ENCODE data around the gene LYL1.

LYL1 gene

GRCh38 chr19:13056052-13056660 is 46.5 kb downstream of the LYL1 start:
- Histone ChIP-seq H3K27me3 (replicated peaks; ENCODE audit: control insufficient read depth, insufficient read depth, low read length, poor library complexity, severe bottlenecking) (no peaks in the 10 kb centered on the region), H3K36me3 (ENCODE audit: control insufficient read depth, insufficient read depth, low read length) (no peaks in the 10 kb centered on the region), H3K4me1 (ENCODE audit: control insufficient read depth, insufficient read depth, low read length, poor library complexity, severe bottlenecking) (no peaks in the 10 kb centered on the region), H3K27ac (ENCODE audit: insufficient read depth, low read length, poor library complexity, severe bottlenecking) (no peak overlapping the region), H3K9me3 (ENCODE audit: control insufficient read depth, low read length) (no peaks in the 10 kb centered on the region), H3K4me3 (ENCODE audit: insufficient read depth, low read depth, low read length, poor library complexity, severe bottlenecking) (no peak overlapping the region)
- DNase-seq: no peak

- Histone ChIP-seq H3K4me3 (ENCODE audit: insufficient read depth, low read depth, low read length, poor library complexity, severe bottlenecking) (no peak overlapping the region), H3K27ac (ENCODE audit: insufficient read depth, low read length, poor library complexity, severe bottlenecking) (no peak overlapping the region)
- DNase-seq: no peak
Measured at GRCh38 chr19:13055213-13056051, 47.2 kb downstream of the LYL1 start.

DNA sequence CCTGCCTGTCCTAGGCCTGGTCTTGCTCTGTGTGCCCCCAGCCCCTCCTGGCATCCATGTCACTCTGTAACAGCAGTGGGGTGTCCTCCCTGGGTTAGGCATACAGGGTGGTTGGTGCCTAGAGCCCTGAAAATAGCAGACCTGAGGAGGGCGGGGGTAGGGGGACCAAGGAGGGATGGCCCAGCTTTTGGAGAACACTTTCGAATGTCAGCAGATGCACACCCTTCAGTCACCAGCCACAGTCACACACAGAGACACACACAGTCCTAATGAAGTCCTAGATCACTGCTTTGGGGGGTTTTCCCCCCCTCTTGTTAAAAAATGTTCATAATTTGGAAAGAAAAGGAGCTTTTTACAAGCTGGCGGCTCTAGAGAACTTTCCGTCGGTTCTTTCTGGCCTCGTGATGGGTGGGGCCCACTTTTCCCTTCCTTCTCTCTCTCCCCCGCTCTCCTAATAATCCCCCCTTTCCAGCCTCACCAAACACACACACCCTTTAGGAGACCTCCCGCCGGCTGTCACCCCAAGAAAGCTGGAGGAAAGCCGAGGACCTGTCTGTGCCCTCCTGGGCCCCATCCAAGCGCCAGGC is 47.9 kb downstream of the LYL1 start:
- Histone ChIP-seq H3K36me3 (ENCODE audit: control insufficient read depth, insufficient read depth, low read length) (no peaks in the 10 kb centered on the region), H3K4me3 (ENCODE audit: insufficient read depth, low read depth, low read length, poor library complexity, severe bottlenecking) (no peak overlapping the region), H3K9me3 (ENCODE audit: control insufficient read depth, low read length) (no peaks in the 10 kb centered on the region), H3K4me1 (ENCODE audit: control insufficient read depth, insufficient read depth, low read length, poor library complexity, severe bottlenecking) (no peaks in the 10 kb centered on the region), H3K27me3 (replicated peaks; ENCODE audit: control insufficient read depth, insufficient read depth, low read length, poor library complexity, severe bottlenecking) (no peaks in the 10 kb centered on the region), H3K27ac (ENCODE audit: insufficient read depth, low read length, poor library complexity, severe bottlenecking) (no peak overlapping the region)
- no peak for DNase-seq

More at GRCh38 chr19:13055213-13056051, 47.2 kb downstream of the LYL1 start:
- Histone ChIP-seq H3K9me3 (ENCODE audit: control insufficient read depth, low read length) (no peaks in the 10 kb centered on the region), H3K36me3 (ENCODE audit: control insufficient read depth, insufficient read depth, low read length) (no peaks in the 10 kb centered on the region), H3K4me1 (ENCODE audit: control insufficient read depth, insufficient read depth, low read length, poor library complexity, severe bottlenecking) (no peaks in the 10 kb centered on the region), H3K27me3 (replicated peaks; ENCODE audit: control insufficient read depth, insufficient read depth, low read length, poor library complexity, severe bottlenecking) (no peaks in the 10 kb centered on the region)

DNA sequence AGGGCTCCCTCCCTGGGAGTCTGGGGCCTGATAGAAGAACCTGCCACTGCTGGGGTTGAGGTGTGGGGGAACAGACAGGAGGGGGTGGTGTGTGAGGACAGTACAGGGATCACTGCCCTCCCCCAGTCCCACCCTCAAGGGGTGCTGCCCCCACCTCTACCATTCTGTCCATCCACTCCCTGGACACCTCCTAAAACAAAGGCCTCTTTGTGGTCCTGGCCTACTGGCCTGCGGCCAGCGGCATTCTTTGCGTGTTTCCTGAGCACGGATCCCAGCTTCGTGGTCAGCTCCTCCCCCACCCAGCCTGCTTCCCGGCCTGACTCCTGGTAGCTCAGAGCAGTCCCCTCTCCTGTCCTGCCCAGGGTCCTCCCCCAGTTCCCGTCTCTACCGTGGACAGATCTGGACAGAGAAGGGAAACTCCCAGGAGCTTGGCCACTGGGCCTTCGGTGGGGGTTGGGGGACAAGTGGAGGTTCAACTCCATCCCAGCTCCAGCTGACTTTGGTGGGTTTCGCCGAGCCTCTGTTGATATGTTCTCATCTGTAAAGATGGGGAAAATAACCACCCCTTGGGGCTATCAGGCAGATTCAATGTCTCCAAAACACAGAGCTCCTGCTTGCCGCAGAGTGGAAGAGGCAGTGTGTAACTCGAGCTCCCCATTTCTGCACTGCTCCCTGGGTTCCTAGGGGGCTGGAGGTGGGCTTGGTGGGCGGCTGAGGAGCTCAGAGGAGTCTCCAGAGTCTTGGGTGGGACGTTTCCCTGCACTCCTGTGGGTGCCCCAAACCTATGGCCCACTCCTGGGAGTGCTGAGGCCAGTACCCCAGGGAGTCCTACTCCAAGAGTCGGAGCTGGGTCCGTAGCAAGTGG is 48.7 kb downstream of the LYL1 start:
- H3K9me3 ChIP-seq (ENCODE audit: control insufficient read depth, low read length): no peaks in the 10 kb centered on the region
- no peaks in the 10 kb centered on the region for H3K27me3 ChIP-seq (replicated peaks; ENCODE audit: control insufficient read depth, insufficient read depth, low read length, poor library complexity, severe bottlenecking)
- H3K27ac ChIP-seq (ENCODE audit: insufficient read depth, low read length, poor library complexity, severe bottlenecking): no peak overlapping the region
- no peaks in the 10 kb centered on the region for H3K4me1 ChIP-seq (ENCODE audit: control insufficient read depth, insufficient read depth, low read length, poor library complexity, severe bottlenecking)
- no peak for DNase-seq
- no peaks in the 10 kb centered on the region for H3K36me3 ChIP-seq (ENCODE audit: control insufficient read depth, insufficient read depth, low read length)
- no peak overlapping the region for H3K4me3 ChIP-seq (ENCODE audit: insufficient read depth, low read depth, low read length, poor library complexity, severe bottlenecking)

GRCh38 chr19:13053238-13053637 is 49.4 kb downstream of the LYL1 start:
- Histone ChIP-seq H3K4me3 (ENCODE audit: insufficient read depth, low read depth, low read length, poor library complexity, severe bottlenecking) (no peak overlapping the region), H3K4me1 (ENCODE audit: control insufficient read depth, insufficient read depth, low read length, poor library complexity, severe bottlenecking) (no peaks in the 10 kb centered on the region), H3K27me3 (replicated peaks; ENCODE audit: control insufficient read depth, insufficient read depth, low read length, poor library complexity, severe bottlenecking) (no peaks in the 10 kb centered on the region)

GRCh38 chr19:13052447-13053175 is 50.0 kb downstream of the LYL1 start:
- no peak for DNase-seq
- no peak overlapping the region for H3K4me3 ChIP-seq (ENCODE audit: insufficient read depth, low read depth, low read length, poor library complexity, severe bottlenecking)
- H3K4me1 ChIP-seq (ENCODE audit: control insufficient read depth, insufficient read depth, low read length, poor library complexity, severe bottlenecking): no peaks in the 10 kb centered on the region
- no peaks in the 10 kb centered on the region for H3K27me3 ChIP-seq (replicated peaks; ENCODE audit: control insufficient read depth, insufficient read depth, low read length, poor library complexity, severe bottlenecking)
- H3K27ac ChIP-seq (ENCODE audit: insufficient read depth, low read length, poor library complexity, severe bottlenecking): no peak overlapping the region
- H3K9me3 ChIP-seq (ENCODE audit: control insufficient read depth, low read length): no peaks in the 10 kb centered on the region
- no peaks in the 10 kb centered on the region for H3K36me3 ChIP-seq (ENCODE audit: control insufficient read depth, insufficient read depth, low read length)

More at GRCh38 chr19:13053238-13053637, 49.4 kb downstream of the LYL1 start:
- Histone ChIP-seq H3K36me3 (ENCODE audit: control insufficient read depth, insufficient read depth, low read length) (no peaks in the 10 kb centered on the region), H3K9me3 (ENCODE audit: control insufficient read depth, low read length) (no peaks in the 10 kb centered on the region), H3K27ac (ENCODE audit: insufficient read depth, low read length, poor library complexity, severe bottlenecking) (no peak overlapping the region)
- DNase-seq: no peak

DNA sequence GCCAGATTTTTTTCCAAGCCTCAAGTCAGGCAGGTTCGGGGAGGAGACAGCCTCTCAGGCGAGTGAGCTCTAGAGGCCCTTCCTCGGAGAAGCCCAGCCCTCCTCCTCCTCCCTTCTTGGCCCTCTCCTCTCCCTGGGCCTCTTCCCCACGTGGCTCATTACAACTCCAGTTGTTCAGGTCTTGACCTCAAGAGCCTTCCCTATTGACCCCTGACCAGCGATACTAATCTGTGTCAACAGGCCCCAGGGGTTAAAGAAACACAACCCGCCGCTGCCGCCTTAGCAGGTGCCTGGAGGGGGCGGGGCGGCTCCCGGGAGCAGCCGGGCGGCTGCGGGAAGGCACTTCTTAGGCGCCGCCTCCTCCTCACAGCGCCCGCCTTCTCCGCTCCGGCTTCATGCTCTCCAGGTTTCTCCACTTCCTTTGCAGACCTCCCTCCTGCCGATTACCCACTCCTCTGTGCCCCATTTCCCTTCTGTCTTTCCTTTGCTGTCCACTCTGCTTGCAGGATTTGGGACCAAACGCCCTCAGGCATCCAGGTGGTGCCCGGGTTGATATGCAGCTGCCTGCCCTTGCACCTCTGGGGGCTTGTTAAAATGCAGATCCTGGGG is 51.0 kb downstream of the LYL1 start:
- Histone ChIP-seq H3K9me3 (ENCODE audit: control insufficient read depth, low read length) (no peaks in the 10 kb centered on the region), H3K4me1 (ENCODE audit: control insufficient read depth, insufficient read depth, low read length, poor library complexity, severe bottlenecking) (no peaks in the 10 kb centered on the region), H3K36me3 (ENCODE audit: control insufficient read depth, insufficient read depth, low read length) (no peaks in the 10 kb centered on the region), H3K27ac (ENCODE audit: insufficient read depth, low read length, poor library complexity, severe bottlenecking) (no peak overlapping the region), H3K27me3 (replicated peaks; ENCODE audit: control insufficient read depth, insufficient read depth, low read length, poor library complexity, severe bottlenecking) (no peaks in the 10 kb centered on the region), H3K4me3 (ENCODE audit: insufficient read depth, low read depth, low read length, poor library complexity, severe bottlenecking) (no peak overlapping the region)
- DNase-seq: no peak

GRCh38 chr19:13050274-13050673 is 52.4 kb downstream of the LYL1 start:
- no peaks in the 10 kb centered on the region for H3K27me3 ChIP-seq (replicated peaks; ENCODE audit: control insufficient read depth, insufficient read depth, low read length, poor library complexity, severe bottlenecking)
- no peaks in the 10 kb centered on the region for H3K36me3 ChIP-seq (ENCODE audit: control insufficient read depth, insufficient read depth, low read length)
- no peaks in the 10 kb centered on the region for H3K9me3 ChIP-seq (ENCODE audit: control insufficient read depth, low read length)
- DNase-seq: no peak
- no peaks in the 10 kb centered on the region for H3K4me1 ChIP-seq (ENCODE audit: control insufficient read depth, insufficient read depth, low read length, poor library complexity, severe bottlenecking)
- no peak overlapping the region for H3K4me3 ChIP-seq (ENCODE audit: insufficient read depth, low read depth, low read length, poor library complexity, severe bottlenecking)
- no peak overlapping the region for H3K27ac ChIP-seq (ENCODE audit: insufficient read depth, low read length, poor library complexity, severe bottlenecking)
